HG03159 (cell line): ENCODE data around the gene HABP2.

Experiments used
- ATAC-seq: cut with Tn5 transposase; IDR thresholded peaks from one replicate; pipeline ENCODE4 v1.9.1; 2021; ENCODE audit warnings: mild to moderate bottlenecking, moderate library complexity; ENCODE audit not compliant: unreplicated experiment

HABP2 gene

DNA sequence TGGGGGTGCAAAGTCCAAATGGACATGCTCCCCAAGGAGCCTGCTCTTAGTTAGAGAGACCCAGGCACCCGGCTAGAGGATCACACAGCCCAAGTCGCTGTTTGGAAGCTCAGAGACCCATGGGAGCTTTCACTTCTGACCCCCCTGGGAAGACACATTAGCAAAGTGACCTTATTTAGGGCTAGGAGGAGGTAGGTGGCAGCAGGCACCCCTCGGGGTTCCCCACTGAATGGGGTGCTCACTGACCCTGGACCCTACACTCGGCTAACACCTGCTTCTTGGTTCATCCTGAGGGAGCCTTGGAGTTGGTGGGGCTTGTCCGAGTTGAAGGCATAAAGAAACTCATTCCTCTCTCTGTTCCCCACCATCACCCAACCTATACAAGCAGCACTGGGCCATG lies 27.1 kb upstream of the HABP2 start:
- no peak for ATAC-seq

DNA sequence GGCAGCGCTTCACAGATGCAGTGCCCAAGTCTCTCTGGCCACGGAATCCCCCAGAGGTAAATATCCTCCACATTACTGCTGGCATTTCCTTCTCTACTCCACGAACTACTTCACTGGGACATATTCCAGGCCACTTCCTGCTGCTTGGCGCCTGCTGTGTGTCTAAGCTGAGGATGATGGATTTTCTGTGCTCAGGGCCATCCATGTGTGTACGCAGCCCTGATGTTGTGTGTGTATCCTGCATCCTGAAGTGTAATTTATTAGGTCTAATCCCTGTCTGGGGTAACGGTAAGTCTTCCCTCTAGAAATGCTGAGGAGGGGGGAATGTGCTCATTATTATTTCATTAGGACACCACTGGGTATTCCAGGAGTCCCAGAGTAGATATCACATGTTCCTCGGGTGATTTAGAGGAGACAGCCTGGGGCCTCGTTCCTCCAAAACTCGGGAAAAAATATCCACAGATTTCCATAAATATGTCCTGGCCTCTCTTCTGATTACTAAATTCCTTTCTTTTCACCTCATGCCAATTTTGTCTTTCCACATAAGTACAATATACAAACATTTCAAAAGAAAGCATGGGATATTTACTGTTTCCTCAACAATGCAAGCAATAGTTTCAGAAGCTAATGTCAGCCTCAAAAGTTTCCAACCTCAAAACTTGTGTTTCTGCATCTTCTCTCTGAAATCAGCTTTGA lies 25.5 kb upstream of the HABP2 start:
- no peak for ATAC-seq

DNA sequence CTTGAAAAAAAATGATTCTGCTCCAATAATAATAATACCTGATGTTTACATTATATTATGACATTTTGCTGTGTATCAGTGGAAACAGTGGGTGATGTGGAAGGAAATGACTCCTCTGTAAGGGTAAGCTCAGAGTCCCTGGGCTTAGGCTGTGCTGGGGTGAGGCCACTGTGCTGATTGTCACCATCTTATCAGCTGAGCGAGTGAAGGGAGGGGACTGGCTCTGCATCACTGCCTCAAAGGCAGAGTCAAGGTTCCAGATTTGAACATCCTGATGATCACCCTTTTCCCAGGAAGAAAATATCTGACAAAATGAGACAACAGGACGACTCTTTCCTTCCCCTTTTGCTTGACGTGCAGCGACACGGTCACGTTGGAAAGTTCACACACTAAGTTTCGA lies 24.0 kb upstream of the HABP2 start:
- ATAC-seq = no peak

DNA sequence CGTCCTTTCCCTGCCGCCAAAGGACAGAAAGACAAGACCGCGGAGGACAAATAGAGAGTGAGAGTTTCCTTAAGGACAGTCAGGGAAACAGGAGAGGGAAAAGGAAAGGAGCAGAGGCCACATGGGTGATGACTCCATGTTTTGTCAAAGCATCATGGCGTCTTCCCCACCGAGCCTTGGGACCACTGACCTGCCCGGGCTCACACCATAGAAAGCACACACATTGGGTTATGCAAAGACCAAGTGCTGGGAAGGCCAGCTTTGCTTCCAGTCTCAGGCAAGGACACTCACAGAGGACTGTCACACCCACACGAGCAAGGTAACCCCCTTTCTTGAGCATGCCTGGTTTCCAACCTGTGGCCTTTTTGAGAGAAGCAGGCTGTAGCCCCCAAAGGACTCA lies 23.3 kb upstream of the HABP2 start:
- ATAC-seq = no peak

DNA sequence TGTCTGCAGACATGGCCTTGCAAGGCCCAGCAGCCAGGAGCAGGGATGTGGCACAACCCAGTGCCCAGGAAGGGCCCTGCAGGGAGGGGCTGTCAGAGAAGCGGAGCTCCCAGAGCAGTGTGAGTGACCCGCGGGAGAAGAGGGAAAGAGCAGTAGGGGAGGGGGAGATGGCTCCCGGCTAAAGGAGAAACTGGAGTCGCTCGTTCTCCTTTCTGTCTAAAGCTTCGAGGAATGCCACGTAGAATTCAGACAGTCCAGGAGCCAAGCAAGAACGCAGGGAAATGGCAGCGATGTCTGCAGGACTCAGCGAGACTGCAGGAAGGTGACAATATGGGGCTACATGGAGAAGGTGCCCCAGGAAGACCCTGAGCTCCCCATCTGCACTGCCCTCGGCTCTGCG lies 22.4 kb upstream of the HABP2 start:
- no peak for ATAC-seq

DNA sequence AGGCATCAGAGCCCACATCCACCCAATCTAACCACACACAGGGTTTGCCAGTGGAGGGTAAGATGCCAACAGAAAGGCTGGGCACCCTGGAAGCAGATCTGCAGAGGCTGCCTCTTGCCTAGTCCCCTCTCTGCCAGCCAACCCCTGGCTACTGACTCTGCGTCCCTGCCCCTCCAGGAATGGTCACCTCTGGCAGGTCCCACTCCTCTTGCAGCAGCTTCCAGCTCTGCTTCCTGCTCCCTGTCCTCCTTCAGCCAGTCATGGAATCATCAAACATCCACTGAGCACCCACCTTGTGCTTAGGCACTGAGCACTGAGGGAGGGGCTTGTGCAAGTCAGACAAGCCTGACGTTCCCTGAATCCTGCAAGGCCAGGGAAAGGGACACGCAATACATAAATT lies 20.1 kb upstream of the HABP2 start:
- ATAC-seq = no peak

DNA sequence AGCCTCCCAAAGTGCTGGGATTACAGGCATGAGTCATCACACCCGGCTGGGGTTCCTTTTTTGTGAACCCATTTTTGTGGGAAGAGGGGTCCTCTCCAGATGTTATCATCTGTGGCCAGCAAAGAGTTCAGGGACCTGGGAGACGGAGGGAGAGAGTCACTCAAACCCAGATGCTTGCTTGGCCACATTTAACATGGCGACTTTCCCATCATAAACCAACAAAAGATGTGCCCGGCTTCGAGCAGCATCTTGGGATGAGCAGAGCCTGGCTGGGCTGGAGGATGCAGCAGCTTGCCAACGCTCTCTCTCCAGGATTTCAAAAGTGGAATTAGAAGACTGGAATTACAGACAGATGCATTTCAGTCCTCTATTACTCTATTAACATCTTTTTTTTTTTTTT lies 19.1 kb upstream of the HABP2 start:
- no peak for ATAC-seq

DNA sequence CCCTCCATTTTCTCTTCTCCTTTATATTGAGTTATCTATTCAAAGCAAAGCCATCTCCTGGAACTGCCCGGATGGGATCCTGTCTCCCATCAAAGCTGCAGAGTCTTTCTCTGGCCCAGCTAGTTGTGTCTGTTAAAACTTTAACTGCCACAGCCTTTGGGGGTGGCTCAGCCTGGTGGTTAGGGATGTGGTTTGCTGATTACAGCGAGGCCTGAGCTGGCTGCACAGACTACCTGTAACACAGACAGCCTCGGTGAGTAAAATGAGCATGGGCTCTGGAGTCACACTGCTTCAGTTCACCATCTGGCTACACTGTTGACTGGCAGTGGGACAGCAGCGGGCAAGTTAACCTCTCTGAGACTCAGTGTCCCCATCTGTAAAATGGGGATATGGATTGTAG lies 18.4 kb upstream of the HABP2 start:
- ATAC-seq = no peak

DNA sequence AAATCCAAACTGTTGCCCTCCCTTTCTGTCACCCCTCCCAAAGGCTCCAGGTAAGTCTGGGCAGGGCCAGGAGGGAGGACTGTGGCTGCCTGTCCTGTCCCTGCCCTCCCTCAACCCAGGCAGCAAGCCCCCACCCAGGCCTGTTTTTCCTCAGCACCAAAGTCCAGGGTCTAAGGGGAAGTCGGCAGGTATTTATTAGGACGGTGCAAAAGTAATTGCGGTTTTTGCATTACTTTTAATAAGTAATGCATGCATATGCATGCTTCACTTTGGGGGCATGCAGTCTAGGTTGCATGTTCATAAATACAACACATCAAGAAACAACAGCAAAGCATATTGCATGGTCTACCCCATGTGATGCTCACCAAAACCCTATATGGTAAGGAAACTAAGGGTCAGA lies 15.2 kb upstream of the HABP2 start:
- no peak for ATAC-seq

DNA sequence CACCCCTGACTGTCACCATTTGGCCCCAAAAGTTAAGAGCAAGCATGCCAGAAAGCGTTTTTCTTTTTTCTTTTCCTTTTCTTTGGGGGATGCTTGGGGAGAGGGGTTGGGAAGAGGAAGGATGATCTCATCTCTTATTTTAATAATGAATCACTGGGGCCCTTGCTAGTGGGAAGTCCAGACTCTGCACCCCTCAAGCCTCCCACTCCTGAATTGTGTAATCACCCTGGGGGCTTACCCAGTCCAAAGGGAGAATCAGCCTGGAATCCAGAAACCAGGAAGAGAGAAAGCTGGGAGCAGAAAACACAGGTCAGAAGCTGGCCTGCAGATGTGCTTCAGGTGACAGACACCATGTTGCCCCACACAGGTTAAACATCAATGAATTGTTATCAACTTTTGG lies 14.7 kb upstream of the HABP2 start:
- ATAC-seq = no peak

DNA sequence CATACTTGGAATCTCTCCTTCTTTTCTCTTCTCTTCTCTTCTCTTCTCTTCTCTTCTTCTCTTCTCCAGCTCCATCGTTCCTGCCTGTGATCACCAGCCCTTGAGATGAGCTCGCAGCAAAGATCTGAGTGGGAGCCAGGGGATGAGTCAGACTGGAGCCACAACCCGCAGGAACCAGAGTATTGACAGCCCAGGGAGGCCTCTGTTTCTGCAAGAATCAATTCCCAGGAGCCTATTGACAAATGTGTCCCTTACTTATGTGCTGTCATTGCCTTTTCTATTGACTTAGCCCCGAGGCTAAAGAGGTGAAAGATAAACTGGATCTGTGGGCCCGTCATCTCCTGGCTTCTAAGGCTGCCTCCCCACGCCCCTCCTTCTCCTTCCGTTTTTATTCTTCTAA lies 13.1 kb upstream of the HABP2 start:
- no peak for ATAC-seq

DNA sequence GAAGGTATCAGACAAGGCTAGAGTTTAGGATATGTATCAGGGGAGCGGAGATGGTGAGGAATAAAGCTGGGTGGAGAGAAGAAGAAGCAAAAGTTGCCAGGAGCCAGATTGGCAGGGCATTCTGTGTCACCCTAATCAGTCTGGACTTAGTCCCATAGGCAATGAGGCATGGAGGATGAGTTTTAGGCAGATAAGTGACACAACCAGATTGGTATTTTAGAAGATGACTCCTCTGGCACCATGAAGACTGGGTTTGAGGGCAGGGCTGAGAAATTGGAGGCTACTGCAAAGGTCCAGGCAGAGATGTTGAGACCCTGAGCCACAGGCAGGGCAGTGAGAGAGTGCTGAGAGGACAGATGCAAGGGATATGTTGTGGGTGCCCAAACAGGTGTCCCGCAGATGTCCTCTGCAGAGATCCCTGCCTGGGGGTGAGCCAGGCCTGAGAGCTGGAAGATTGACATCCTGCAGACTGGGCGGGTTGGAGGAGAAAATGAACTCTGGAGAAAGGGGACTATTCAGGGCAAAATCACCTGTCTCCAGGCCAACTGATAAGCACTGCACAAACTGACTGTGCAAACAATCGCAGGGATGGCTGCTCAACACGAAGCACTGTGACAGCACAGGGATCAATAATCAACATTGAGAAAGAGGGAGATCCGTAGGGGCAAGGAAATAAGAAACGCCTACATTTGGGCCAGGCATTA lies 11.9 kb upstream of the HABP2 start:
- ATAC-seq = no peak

DNA sequence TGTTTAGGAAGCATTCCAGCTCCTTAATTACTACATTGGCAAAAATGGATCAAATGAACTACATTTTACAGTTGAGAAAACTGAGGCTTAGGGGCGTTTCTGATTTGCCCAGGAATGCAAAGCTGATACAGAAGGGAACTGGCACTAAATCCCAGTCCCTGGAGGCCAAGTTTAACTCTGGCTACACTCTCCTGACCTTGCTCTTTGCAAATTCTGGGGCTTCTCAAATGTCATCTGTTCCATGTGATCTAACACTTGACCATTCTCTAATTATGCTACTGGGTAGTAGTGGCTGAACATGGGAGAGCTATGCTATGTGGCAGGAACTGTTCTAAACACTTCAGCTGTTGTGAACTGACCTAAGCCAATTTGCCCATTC lies 11.3 kb upstream of the HABP2 start:
- no peak for ATAC-seq

DNA sequence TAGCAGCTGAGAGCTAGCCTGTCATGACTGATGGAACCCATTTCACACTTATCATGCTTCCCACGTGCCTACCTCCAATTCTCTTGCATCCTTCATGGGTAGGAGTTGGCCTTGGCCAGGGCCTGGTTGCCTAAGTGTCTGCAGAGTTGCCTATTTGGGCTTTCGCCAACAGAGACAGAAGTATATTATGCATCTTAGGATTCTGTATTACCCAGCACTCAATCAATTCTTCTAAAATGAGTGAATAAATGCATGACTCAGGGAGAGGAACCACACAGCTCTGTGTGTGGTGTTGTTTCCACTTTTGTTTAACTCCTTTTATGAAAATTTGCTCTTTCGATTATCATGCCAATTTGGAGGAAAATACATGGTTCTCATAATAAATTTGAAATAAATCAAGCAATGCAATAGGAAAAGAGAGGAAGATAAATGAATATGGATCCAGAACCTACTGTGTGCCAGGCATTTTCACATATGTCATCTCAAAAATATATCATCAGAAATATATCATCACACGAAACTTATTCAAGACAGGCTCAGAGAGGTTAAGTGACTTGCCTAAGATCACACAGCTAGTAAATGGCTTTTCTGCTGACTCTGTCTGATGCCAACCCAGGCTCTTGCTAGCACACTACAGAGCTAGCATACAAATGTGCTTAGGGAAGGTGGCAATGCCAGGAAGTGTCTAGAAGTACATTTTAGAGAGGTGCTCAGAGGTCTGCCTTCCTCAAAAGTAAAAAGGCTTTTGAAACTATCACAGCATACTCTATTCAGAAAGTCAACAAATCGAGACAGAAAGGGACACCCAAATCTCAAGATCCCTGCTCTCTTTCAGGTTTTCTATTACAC lies 9.5 kb upstream of the HABP2 start:
- ATAC-seq = no peak

DNA sequence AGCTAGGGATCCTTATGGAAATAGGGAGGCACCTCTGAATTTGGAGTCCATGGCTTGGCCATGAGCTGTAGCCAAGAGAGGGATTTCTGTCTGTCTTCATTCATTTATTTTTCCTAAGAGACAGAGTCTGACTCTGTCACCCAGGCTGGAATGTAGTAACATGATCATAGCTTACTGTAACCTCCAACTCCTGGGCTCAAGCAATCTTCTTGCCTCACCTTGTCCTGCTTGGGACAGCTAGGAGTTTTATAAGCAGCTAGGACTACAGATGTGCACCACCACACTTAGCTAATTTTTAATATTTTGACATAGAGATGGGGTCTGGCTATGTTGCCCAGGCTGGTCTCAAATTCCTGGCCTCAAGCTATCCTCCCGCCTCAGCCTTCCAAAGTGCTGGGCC lies 8.5 kb upstream of the HABP2 start:
- ATAC-seq = no peak

DNA sequence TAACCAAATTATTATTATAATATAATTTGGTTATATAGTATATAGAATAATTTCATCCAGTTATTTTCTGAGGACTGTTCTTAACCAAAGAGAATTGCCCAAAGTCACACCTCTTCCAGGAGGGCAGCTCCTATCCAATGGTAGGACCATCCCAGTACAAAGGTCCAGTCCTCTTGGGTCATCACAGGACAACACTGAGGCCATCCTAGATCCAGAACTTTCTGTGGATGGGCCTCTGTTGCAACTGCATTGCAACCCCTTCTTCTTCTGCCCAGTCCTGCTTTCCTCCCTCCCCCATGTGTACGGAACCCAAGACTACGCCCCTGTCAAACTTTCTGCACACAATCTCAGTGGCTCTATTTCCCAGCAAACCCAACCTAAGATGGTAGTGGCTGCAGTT lies 5.4 kb upstream of the HABP2 start:
- no peak for ATAC-seq

DNA sequence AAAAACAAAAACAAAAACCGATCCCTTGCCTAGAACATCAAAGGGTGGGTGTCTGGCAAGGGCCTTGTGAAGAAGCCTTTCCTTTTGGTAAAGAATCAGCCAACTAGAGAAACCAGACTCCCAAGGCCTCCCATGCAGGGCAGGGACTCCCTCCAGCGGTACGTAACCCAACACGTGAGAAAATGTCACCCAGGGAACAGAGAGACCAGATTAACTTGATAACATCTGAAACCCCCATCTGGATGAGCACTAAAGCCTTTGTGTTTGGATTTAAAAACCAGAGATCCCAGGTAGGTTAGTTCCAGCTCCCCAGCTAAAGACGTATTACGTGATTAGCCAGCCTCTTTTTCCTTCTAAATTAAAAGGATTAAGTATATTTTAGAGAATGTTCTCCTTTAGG lies 3.0 kb upstream of the HABP2 start:
- ATAC-seq = no peak

DNA sequence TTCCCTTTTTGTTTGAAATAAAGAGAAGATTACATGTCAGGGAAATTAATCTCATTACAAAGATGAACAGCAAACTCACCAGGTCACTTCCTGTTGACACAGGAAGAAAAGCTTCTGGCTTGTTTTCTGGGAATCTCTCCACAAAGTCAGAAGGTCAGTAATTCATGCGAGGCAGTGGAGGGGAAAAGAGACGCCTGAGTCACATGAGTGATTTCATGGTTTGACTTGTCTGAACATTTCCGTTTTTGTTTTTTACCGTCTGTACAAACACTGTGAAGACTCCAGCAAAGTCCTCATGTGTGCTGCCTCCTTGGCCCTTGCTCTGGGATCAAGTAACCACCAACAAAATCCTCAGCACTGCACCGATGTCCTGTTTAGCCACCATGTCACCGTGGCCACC lies 2.5 kb upstream of the HABP2 start:
- no peak for ATAC-seq

DNA sequence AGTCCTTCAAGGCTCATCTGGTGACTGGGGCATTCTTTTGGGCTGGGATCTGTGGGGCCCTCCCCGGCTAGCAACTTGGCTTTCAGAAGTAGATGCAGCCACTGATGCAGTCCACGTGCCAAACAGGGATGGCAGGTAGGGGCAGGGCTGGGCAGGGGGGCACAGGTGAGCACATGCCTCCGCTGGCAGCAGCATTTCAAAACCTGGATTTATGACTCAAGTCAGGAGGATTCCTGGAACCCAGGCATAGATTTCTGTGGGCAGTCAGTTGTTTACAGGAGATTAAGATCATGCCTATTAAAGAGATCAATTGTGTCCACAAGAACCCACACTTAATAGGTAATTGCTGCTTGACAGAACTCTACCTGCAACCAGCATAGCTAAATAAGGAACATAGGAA lies 839 bp upstream of the HABP2 start:
- no peak for ATAC-seq

DNA sequence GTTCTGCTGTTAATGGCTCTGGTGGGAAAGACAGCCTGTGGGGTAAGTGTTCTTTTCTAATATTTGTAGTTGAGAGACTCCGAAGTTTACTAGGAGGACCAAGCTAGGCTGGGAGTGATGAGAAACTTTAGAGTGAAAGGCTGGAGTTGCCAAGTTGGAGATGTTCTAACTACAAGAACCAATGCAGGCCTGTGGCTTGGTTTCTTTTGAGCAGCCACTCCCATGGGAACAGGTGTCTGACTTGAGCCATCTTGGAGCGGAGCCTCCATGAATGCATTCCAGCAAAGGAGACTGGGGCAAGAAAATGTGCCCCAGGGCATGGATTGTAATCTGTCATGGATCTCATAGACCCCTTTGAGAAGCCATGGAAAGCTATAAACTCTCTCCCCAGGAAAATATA lies 296 bp downstream of the HABP2 start:
- ATAC-seq = no peak

DNA sequence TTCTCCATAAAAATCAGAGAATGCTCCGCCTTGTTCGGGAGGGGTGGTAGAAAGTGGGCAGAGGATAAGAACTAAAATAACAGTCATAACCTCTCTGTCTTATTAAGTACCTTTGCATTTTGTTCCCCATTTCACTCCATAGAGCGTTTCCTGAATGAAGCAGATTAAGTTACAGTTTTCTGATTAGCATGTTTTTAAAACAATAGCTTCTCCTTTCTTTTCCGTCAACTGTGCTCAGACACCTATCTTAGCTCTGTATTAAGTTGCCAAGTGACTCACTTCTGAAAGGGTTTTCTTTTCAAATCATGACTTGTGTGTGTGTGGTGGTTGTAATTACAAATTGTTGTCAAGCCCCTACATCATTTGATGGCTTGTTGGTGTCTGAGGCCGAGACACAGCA lies 1.4 kb downstream of the HABP2 start:
- no peak for ATAC-seq

DNA sequence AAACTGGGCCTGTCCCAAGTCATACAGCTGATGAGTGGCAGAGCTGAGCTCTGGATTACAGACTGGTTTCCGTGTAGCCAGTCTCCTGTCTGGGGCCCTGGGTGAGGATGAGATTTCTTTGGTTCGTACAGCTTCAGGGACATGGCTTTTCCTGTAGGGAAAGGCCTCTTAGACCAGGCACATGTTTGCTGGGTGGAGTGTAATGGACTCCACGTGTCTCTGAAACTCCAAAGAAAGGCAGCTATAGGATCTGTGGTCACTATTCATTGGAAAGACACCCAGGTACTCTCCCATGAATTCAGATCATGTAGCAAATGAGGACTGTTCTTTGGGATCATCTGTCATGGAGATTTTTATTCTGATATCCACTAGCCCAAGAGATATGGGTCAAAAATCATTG lies 2.4 kb downstream of the HABP2 start:
- no peak for ATAC-seq
